D721Med (cell line): ENCODE measurements around the gene NT5C.
"Not testable (repeated sequence)": the region's sequence is repeated elsewhere in the genome, so short reads cannot be mapped to it uniquely, and the experiment has no call there.

Experiments
- DNase-seq: peaks from one replicate; pipeline ENCODE4 v3.0.0; 2011; ENCODE audit warnings: low spot score; ENCODE audit not compliant: insufficient read length
- FAIRE-seq: peaks from 2 replicates; lab custom pipeline; 2011; peaks lifted over from hg19 to GRCh38; lab: Jason Lieb, UNC
- TF ChIP-seq, protein P1 (sequence below): IDR thresholded peaks from 2 replicates; pipeline ENCODE4 v1.5.1; 2012; ENCODE audit warnings: mild to moderate bottlenecking, control low read depth; ENCODE audit not compliant: insufficient read depth; ENCODE audit errors: missing control alignments

Gene NT5C

GRCh38 chr17:75142236-75142971 lies 10.9 kb upstream of the NT5C start:
- TF ChIP-seq, protein P1, sequence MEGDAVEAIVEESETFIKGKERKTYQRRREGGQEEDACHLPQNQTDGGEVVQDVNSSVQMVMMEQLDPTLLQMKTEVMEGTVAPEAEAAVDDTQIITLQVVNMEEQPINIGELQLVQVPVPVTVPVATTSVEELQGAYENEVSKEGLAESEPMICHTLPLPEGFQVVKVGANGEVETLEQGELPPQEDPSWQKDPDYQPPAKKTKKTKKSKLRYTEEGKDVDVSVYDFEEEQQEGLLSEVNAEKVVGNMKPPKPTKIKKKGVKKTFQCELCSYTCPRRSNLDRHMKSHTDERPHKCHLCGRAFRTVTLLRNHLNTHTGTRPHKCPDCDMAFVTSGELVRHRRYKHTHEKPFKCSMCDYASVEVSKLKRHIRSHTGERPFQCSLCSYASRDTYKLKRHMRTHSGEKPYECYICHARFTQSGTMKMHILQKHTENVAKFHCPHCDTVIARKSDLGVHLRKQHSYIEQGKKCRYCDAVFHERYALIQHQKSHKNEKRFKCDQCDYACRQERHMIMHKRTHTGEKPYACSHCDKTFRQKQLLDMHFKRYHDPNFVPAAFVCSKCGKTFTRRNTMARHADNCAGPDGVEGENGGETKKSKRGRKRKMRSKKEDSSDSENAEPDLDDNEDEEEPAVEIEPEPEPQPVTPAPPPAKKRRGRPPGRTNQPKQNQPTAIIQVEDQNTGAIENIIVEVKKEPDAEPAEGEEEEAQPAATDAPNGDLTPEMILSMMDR, result no peak
- FAIRE-seq (no peak), DNase-seq (no peak)

DNA sequence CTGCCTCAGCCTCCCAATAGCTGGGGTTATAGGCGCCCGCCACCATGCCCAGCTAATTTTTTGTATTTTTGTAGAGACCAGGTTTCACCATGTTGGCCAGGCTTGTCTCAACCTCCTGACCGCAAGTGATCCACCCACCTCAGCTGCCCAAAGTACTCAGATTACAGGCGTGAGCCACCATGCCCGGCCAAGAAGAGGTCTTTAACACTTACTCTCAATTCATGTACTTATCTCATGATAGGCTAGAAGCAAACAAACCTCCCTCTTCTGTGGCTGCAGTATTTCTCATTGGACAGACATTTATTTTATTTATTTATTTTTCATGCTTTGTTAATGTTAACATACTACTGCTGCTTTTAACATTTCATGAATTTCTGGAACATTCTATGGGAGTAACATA lies 7.0 kb upstream of the NT5C start:
- FAIRE-seq, result no peak
- no peak for DNase-seq
- TF ChIP-seq, protein P1, result no peak

DNA sequence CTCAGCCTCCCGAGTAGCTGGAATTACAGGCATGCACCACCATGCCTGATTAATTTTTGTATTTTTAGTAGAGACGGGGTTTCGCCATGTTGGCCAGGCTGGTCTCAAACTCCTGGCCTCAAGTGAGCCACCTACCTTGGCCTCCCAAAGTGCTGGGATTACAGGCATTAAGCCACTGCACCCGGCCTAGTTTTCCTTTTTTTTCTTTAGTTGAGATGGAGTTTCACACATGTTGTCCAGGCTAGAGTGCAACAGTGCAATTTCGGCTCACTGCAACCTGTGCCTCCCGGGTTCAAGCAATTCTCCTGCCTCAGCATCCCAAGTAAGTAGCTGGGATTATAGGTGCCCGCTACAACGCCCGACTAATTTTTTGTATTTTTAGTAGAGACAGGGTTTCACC lies 6.2 kb upstream of the NT5C start:
- not testable (repeated sequence) for FAIRE-seq, DNase-seq

- FAIRE-seq, result no peak
- TF ChIP-seq, protein P1, result no peak
Observed at GRCh38 chr17:75135946-75136345, 4.4 kb upstream of the NT5C start.

DNA sequence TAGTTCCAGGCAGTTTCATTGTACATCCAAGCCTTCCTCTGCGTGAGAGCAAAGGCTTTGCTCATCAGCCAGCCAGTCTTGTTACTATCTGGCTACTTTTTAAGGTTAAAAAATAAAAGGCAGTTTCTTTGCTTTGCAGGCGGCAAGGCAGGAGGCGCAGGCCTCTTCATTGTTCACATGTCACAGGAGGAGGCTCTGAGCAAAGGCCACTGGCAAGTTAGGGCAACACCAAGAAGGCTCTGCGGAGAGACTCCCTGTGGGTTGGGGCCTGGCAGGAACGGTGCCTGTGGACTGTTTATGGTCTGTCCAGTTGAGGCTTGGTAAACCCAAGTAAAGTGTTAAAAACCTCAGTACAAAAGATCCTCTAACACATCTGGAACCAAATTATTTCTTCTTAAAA lies 3.9 kb upstream of the NT5C start:
- no peak for FAIRE-seq
- no peak for DNase-seq
- TF ChIP-seq, protein P1, result no peak

More at GRCh38 chr17:75135946-75136345, 4.4 kb upstream of the NT5C start:
- no peak for DNase-seq

GRCh38 chr17:75133607-75134347 lies 2.2 kb upstream of the NT5C start:
- not testable (repeated sequence) for FAIRE-seq, DNase-seq

DNA sequence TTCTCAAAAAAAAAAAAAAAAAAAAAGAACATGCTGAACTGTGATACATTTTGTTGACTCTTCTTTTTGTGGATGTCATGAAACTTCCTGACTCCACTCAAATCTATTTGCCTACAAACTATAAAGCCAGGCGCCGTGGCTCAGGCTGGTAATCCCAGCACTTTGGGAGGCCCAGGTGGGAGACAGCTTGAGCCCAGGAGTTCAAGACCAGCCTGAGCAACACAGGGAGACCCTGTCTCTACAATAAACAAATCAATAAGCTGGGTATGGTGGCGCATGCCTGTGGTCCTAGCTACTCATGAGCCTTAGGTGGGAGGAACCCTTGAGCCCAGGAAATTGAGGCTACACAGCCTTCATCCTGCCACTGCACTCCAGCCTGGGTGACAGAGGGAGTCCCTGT lies 1.5 kb upstream of the NT5C start:
- TF ChIP-seq, protein P1, result no peak
- FAIRE-seq (no peak), DNase-seq (no peak)

DNA sequence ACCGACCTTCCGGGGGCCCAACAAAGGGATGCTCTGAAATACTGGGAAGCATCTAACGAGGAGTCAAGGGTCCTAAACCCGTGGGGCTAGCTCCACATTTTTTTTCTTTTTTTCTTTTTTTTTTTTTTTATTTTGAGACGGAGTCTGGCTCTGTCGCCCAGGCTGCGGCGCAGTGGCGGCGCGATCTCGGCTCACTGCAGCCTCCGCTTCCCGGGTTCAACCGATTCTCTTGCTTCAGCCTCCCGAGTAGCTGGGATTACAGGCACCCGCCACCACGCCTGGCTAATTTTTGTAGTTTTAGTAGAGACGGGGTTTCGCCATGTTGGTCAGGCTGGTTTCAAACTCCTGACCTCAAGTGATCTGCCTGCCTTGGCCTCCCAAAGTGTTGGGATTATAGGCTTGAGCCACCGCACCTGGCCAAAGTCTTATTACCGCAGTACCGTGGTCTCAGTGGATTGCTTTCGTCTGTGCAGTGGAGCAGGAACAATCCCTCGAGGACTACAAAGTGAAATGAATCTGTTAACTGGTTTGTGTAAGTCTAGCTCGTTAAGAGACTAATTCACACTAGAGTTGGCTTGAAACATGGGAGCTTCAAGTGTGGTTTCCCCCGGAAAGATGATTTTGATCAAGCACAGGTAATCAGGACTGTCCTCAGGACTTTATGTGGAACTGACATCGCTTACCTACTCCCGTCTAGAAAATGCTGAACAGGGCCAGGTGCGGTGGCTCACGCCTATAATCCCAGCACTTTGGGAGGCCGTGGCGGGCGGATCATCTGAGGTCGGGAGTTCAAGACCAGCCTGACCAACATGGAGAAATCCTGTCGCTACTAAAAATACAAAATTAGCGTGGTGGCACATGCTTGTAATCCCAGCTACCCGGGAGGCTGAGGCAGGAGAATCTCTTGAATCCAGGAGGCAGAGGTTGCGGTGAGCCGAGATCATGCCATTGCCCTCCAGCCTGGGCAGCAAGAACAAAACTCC lies 767 bp upstream of the NT5C start:
- not testable (repeated sequence) for FAIRE-seq

More for the DNA sequence above, 767 bp upstream of the NT5C start:
- DNase-seq, result not testable (repeated sequence)
